Choroid plexus epithelial cell (primary cell): ENCODE data around the gene PRDM12.

Experiments used
- DNase-seq: peaks from one replicate; pipeline ENCODE4 v3.0.0-alpha.2; 2010; ENCODE audit warnings: low read depth
- H3K4me3 ChIP-seq: 2 replicates; pipeline ENCODE4 v1.5.1; 2011; ENCODE audit warnings: low read depth, mild to moderate bottlenecking, control low read depth, low read length, moderate library complexity
- CTCF ChIP-seq: conservative IDR thresholded peaks from 2 replicates; pipeline ENCODE4 v1.5.1; 2011; ENCODE audit warnings: low read depth, mild to moderate bottlenecking, control low read depth, inconsistent platforms, low read length, moderate library complexity

The PRDM12 gene

GRCh38 chr9:130720762-130721161 lies 56.4 kb downstream of the PRDM12 start:
- H3K4me3 ChIP-seq, result no peak overlapping the region
- DNase-seq, result no peak
- no peak for TF ChIP-seq CTCF

DNA sequence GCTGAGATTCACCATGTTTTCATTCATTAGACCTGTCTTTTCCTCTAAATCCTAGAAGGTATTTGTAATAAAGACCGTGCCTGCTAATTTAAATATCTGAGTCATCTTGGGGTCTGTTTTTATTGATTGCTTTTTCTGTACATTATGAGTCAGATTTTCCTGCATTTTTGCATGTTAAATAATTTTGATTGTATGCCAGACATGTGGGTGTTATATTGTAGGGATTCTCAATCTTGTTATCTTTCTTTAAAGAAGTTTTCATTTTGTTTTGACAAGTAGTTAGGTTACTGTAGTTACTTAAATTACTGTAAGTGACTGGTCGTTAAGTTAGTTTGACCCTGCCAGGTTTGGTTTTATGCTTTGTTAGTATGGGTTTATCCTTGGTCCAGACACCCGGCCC lies 64.3 kb downstream of the PRDM12 start:
- DNase-seq, result peak; percentile 63
- no peak overlapping the region for H3K4me3 ChIP-seq
- no peak for TF ChIP-seq CTCF

DNA sequence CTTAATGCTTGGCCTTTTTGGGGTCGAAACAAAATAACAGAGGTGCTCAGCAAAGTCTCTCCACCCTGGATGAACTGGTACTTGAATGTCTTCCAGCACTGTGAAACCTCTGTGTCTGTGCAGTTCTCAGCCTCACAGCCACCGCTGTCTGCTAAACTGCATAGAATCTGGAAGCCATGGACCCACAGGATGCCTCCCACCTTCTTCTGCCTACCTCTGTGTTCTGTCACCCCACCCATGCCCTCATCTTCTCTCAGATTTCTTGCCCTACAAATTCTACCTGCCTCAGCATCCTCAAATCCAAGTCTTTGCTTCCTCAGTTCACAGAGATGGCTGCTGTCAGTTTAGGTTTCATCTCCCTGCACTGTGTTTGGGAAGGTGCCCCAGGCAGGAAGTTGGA lies 64.8 kb downstream of the PRDM12 start:
- no peak overlapping the region for H3K4me3 ChIP-seq
- DNase-seq, result peak; percentile 7
- TF ChIP-seq CTCF, result no peak

DNA sequence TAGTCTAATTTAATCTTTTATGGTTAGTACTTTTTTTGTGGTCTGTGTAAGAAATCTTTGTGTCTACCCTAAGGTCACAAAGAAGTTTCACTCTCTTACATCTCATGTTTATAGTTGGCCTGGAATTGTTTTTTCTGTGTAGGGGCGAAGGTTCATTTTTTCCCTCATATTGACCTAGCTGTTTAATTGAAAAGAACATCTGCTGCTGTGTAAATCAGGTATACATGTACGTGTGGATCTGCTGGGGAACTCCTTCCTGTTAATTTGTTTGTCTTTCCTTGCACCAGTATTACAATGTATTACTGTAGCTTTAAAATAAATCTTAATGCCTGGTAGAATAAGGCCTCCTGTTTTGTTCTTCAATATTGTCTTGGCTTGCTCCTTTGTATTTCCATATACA lies 67.0 kb downstream of the PRDM12 start:
- TF ChIP-seq CTCF, result no peak
- H3K4me3 ChIP-seq, result no peak overlapping the region

GRCh38 chr9:130732136-130732535 lies 67.7 kb downstream of the PRDM12 start:
- H3K4me3 ChIP-seq, result no peak overlapping the region
- peak; percentile 24 for DNase-seq
- TF ChIP-seq CTCF, result peak; percentile 48

More for the DNA sequence above, 67.0 kb downstream of the PRDM12 start:
- DNase-seq, result no peak
